Measurements from ENCODE around the gene SLC16A6.
"Not testable (repeated sequence)": the region's sequence is repeated elsewhere in the genome, so short reads cannot be mapped to it uniquely, and the experiment has no call there.

The SLC16A6 gene

DNA sequence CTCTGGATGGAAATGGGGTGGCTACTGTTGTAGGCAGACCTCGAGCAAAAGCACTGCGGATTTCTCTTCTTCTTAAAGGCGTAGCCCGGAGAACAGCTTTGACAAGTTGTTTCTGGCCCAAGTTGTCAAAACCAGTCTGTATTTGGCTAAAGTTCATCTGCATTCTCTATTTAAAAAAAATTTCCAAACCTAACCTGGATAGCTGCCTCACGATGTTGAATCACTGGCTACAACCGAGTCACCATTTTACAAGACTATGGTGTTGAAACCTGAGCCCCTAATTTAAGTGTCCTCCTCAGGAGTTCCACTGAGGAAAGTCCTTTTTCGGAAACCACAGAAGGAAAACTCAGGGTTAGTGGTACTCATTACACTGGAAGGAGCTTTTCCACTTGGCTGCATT, 1.5 kb downstream of the SLC16A6 start:
- ChIA-PET CTCF (interaction anchor here (0.9 to 4.6 kb wide), 3 partner anchors 26 to 109 kb away, joined by 3 to 21 read pairs (median 6); no protein-coding TSS in a partner anchor), POLR2A (no interaction called here)
- TF ChIP-seq, protein P1, sequence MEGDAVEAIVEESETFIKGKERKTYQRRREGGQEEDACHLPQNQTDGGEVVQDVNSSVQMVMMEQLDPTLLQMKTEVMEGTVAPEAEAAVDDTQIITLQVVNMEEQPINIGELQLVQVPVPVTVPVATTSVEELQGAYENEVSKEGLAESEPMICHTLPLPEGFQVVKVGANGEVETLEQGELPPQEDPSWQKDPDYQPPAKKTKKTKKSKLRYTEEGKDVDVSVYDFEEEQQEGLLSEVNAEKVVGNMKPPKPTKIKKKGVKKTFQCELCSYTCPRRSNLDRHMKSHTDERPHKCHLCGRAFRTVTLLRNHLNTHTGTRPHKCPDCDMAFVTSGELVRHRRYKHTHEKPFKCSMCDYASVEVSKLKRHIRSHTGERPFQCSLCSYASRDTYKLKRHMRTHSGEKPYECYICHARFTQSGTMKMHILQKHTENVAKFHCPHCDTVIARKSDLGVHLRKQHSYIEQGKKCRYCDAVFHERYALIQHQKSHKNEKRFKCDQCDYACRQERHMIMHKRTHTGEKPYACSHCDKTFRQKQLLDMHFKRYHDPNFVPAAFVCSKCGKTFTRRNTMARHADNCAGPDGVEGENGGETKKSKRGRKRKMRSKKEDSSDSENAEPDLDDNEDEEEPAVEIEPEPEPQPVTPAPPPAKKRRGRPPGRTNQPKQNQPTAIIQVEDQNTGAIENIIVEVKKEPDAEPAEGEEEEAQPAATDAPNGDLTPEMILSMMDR (IDR thresholded peaks at IDR 0.05; ENCODE audit: insufficient read depth, low read length, missing control alignments): no peak
- DNase-seq (ENCODE audit: low read depth, low spot score): no peak
- H3K4me3 ChIP-seq (ENCODE audit: low read depth, low read length): no peak overlapping the region

DNA sequence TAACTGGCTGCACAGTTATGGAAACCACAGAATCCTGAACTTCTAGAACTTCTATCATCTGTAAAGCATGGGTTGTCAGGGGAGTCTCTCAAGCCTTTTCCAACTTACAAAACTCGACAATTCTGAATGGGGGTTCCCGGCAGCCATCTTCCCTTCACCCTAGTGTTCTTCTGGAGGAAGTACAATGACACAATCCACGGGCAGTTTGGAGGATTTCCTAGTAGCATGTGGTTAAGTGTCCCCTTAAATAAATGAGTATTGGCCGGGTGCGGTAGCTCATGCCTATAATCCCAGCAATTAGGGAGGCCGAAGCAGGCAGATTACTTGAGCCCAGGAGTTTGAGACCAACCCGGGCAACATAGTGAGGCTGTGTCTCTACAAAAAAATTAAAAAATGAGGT, 2.1 kb downstream of the SLC16A6 start:
- CTCF ChIA-PET: interaction anchor here (0.9 to 4.6 kb wide), 3 partner anchors 25 to 110 kb away, joined by 3 to 21 read pairs (median 6); no protein-coding TSS in a partner anchor
- TF ChIP-seq, protein P1 (IDR thresholded peaks at IDR 0.05; ENCODE audit: insufficient read depth, low read length, missing control alignments): no peak
- H3K4me3 ChIP-seq (ENCODE audit: low read depth, low read length): no peak overlapping the region
- no peak for DNase-seq (ENCODE audit: low read depth, low spot score)
- POLR2A ChIA-PET: no interaction called here

DNA sequence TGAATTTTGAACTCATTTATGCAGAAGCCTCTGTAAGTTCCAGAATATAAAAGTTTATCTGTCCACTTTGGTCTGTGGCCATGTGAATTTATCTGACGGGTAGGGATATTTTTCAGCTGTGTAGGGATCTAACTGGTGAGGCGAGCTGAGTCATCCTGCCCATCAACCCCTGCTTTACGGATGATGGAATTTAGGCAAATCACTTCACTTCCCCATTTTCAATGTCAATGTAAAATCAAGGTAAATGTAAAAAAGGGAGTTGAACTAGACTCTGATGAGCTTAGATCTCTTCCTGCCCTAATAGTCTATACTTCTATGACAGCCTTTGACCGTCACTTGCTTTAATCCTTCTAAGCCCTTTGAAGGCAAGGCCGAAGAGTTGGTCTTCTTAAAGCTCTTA, 2.6 kb downstream of the SLC16A6 start:
- ChIA-PET CTCF (interaction anchor here (0.9 to 4.6 kb wide), 3 partner anchors 25 to 110 kb away, joined by 3 to 21 read pairs (median 6); no protein-coding TSS in a partner anchor), POLR2A (no interaction called here)
- H3K4me3 ChIP-seq (ENCODE audit: low read depth, low read length): no peak overlapping the region

DNA sequence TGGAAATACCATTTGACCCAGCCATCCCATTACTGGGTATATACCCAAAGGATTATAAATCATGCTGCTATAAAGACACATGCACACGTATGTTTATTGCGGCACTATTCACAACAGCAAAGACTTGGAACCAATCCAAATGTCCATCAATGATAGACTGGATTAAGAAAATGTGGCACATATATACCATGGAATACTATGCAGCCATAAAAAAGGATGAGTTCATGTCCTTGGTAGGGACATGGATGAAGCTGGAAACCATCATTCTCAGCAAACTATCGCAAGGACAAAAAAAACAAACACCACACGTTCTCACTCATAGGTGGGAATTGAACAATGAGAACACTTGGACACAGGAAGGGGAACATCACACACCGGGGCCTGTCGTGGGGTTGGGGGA, 9.0 kb downstream of the SLC16A6 start:
- POLR2A ChIA-PET; H3K4me3 ChIP-seq (ENCODE audit: low read depth, low read length); DNase-seq (ENCODE audit: low read depth, low spot score); CTCF ChIA-PET: not testable (repeated sequence)

More for the DNA sequence above, 2.6 kb downstream of the SLC16A6 start:
- TF ChIP-seq, protein P1 (IDR thresholded peaks at IDR 0.05; ENCODE audit: insufficient read depth, low read length, missing control alignments): no peak
- DNase-seq (ENCODE audit: low read depth, low spot score): no peak

DNA sequence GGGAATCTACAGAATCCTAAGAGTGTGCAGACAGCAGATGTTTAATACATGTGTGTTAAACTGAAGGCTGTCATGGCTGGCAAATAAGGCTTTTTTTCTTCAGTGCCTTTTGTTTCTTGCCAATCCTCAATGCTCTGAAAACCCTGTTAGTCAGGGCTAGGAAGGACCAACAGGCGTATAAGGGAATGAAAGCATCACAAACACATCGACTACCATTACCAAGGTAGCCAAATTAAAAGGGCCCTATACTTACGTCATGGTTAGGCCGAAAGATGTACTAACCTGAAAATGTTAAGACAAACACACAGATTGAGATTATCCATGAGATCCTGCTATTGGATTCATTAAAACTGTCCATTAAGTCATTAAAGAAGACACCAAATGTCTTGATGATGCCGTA, 13.1 kb downstream of the SLC16A6 start:
- CTCF ChIA-PET: interaction anchor here (1.1 kb wide), 1 partner anchor 14 kb away, joined by 3 read pairs; no protein-coding TSS in a partner anchor
- POLR2A ChIA-PET: no interaction called here
- DNase-seq (ENCODE audit: low read depth, low spot score): no peak
- TF ChIP-seq, protein P1 (IDR thresholded peaks at IDR 0.05; ENCODE audit: insufficient read depth, low read length, missing control alignments): no peak
- H3K4me3 ChIP-seq (ENCODE audit: low read depth, low read length): no peak overlapping the region

DNA sequence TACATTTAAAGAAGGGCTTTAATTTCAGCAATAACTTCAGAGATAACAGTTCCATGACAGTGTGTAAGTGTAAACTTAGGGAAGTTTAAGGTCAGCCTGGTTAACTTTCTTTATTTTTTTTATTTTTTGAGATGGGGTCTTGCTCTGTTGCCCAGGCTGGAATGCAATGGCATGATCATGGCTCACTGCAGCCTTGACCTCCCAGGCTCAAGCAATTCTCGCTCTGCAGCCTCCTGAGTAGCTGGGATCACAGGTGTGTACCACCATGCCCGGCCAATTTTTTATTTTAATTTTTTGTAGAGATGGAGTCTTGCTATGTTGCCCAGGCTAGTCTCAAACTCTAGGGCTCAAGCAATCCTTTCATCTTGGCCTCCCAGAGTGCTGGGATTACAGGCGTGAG, 14.6 kb downstream of the SLC16A6 start:
- CTCF ChIA-PET; DNase-seq (ENCODE audit: low read depth, low spot score); H3K4me3 ChIP-seq (ENCODE audit: low read depth, low read length); POLR2A ChIA-PET: not testable (repeated sequence)

DNA sequence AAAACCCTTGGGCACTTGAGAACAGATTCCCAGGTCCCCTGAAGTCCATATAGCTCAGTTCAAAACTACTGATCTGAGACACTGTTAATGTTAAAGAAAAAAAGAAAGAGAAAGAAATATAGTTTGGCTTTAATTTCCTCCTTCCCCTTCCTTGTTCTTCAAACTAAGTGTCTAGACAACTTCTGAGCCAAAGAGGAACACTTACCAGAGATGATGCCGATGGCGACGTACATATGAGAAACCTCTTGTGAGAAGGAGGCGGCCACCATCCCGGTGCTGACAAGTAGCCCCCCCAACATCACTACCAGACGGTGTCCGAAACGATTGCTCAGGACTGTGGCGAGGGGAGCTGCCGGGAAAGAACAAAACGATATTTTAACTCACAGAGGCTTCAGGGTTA, 17.2 kb downstream of the SLC16A6 start:
- TF ChIP-seq, protein P1 (IDR thresholded peaks at IDR 0.05; ENCODE audit: insufficient read depth, low read length, missing control alignments): no peak
- no peak overlapping the region for H3K4me3 ChIP-seq (ENCODE audit: low read depth, low read length)
- CTCF ChIA-PET: interaction anchor here (1.0 to 2.0 kb wide), 2 partner anchors 9 to 125 kb away, joined by 3 to 5 read pairs; no protein-coding TSS in a partner anchor
- POLR2A ChIA-PET: no interaction called here
- DNase-seq (ENCODE audit: low read depth, low spot score): no peak

DNA sequence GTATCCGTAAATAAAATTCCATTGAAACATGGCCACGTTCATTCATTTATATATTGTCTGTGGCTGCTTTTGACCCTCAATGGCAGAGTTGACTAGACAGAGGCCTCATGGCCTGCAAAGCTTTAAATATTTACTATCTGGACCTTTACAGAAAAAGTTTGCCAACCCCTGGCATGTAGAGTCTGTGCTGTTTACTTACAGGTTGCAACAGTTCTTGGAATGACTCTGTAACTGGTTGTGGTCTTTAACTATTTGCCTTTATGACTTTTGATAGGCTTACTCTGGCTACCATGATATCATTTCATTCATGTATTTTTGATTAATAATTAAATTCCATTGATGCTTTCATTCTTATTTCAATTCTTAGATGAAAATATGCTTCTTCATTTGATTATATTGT, 25.1 kb downstream of the SLC16A6 start:
- DNase-seq (ENCODE audit: low read depth, low spot score); H3K4me3 ChIP-seq (ENCODE audit: low read depth, low read length); POLR2A ChIA-PET: not testable (repeated sequence)
- CTCF ChIA-PET: interaction anchor here (1.7 to 9.8 kb wide), 6 partner anchors 17 to 197 kb away, joined by 4 to 213 read pairs (median 74); partner anchors contain the start of genes AMZ2 and WIPI1
